ENCODE measurements around the gene NRM. TPM values are rescaled to one million over a fixed set of nuclear protein-coding genes. Genes with fewer than 3 reads are reported as not detected.
A peak's percentile ranks its signal among the peaks of the same experiment; 100 is the strongest.

NRM gene
- total and polyA plus RNA-seq, 5 experiments from 2014 or later, result 2.4 to 5.4 (median 3.7) TPM

DNA sequence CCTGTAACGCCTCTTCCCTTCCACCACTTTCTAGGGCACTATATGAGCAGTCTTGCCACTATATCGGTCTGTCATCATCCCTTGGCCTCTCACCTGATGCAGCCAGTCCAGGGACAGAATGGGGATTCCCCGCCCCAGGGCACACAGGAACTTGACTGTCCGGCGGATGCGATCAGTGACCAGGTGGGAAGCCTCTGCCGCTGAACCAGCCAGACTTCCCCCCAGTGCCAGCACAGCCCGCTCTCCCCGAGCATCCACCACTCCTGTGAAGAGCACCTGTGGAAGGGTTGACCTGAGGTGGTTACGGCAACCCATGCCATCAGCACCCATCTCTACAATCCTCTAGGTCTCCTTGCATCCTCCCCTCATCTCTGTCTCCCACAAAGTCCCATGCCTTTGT lies 12.2 kb upstream of the NRM start:
- Mint-ChIP-seq H3K9me3 (no peaks in the 10 kb centered on the region), H3K36me3 (peaks cover 4 to 76% (median 19%) of the 10 kb centered on the region in 3 donors), H3K4me3 (no peak overlapping the region), H3K4me1 (peaks cover 0 to 18% (median 9%) of the 10 kb centered on the region in 4 donors), H3K27ac (no peak overlapping the region), H3K27me3 (no peaks in the 10 kb centered on the region)
- no peak for ATAC-seq
- POLR2A ChIA-PET, result interaction anchor here (0.9 to 2.8 kb wide), 2 partner anchors 10 to 14 kb away, joined by 6 to 15 read pairs; no protein-coding TSS in a partner anchor
- peak in 1 of 10 donors; percentile 19 for DNase-seq

DNA sequence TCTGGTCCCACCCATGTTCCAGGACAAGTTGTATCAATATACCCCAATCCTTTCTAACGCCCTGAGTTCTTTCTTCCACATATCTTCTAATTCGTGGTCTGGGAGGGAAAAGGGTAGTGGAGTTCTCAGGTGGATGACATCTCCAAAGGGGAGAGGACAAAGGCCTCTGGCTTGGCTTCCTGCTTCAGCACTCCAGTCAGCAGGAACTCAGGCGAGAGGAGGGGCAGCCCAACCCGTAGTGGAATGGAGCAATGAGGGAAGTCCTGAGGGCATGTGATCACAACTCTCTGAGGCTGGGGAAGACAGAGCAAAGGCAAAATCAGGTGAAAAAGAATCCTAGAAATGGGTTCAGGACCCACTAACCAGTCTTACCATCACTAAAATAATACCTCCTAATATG lies 9.6 kb upstream of the NRM start:
- H3K27me3 Mint-ChIP-seq, result no peaks in the 10 kb centered on the region
- no peak overlapping the region for H3K27ac Mint-ChIP-seq
- H3K9me3 Mint-ChIP-seq, result no peaks in the 10 kb centered on the region
- peaks cover 0 to 53% (median 14%) of the 10 kb centered on the region in 3 donors for H3K36me3 Mint-ChIP-seq
- DNase-seq (peak in 1 of 10 donors; percentile 32), ATAC-seq (no peak)
- no peak overlapping the region for H3K4me3 Mint-ChIP-seq
- peaks cover 0 to 18% (median 5%) of the 10 kb centered on the region in 4 donors for H3K4me1 Mint-ChIP-seq
- POLR2A ChIA-PET, result no interaction called here

DNA sequence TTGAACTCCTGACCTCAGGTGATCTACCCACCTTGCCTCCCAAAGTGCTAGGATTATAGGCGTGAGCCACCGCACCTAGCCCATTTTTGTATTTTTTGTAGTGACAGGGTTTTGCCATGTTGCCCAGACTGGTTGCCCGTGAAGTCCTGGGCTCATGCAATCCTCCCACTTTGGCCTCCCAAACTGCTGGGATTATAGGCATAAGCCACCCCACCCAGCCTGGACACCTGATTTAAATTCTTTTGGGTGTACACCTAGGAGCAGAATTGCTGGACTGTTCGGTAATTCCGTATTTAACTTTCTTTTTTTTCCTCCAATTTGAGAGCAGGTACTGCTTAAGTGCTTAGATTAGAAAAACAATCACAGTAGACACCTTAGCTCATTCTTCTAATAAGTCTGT lies 5.6 kb upstream of the NRM start:
- Mint-ChIP-seq H3K4me3 (no peak overlapping the region), H3K9me3 (no peaks in the 10 kb centered on the region), H3K27me3 (no peaks in the 10 kb centered on the region), H3K36me3 (peaks cover 0 to 21% (median 0%) of the 10 kb centered on the region in 3 donors), H3K4me1 (peaks cover 0 to 6% (median 3%) of the 10 kb centered on the region in 4 donors), H3K27ac (no peak overlapping the region)
- ATAC-seq, result no peak
- POLR2A ChIA-PET, result interaction anchor here (0.6 to 1.0 kb wide), 5 partner anchors 9 to 16 kb away, joined by 3 to 4 read pairs (median 3); no protein-coding TSS in a partner anchor
- peak in 1 of 10 donors; percentile 7 for DNase-seq

DNA sequence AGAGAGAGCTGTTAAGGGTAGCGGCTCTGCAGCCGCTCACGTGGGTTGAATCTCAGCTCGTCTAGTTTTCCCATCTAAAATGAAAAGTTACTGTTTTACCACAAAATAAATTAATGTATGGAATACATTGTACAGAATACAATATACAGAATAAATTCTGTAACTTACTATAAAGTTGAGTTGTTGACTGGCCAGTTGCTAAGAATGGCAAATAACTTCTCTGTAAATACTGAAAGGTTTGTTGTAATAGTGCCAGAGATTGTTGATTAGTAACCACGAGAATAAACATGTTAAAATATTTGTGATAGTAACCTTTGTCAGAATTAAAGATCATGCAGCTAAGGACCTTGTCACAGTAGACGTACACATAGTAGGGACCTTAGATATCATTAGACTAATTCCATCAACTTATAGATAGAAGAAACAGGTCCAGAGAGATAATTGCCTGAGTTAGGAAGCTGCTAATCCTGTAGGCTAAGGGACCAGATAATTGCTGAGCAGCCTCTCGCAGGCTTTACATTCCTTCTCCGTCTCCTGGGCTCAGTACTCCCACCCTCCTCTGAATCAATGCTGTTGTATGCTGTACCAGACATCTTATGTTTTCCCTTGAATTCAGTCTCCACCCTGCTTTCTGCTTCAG lies 544 bp upstream of the NRM start:
- H3K4me1 Mint-ChIP-seq, result peaks cover 26 to 48% (median 40%) of the 10 kb centered on the region in 4 donors
- H3K4me3 Mint-ChIP-seq, result peak overlapping the region; percentile 85 to 94 (median 88)
- no peaks in the 10 kb centered on the region for H3K36me3 Mint-ChIP-seq
- peak overlapping the region; percentile 31 to 99 (median 82) for H3K27ac Mint-ChIP-seq
- H3K9me3 Mint-ChIP-seq, result no peaks in the 10 kb centered on the region
- ATAC-seq, result no peak
- POLR2A ChIA-PET, result interaction anchor here (1.0 to 6.9 kb wide), 6 partner anchors 9 to 201 kb away, joined by 3 to 81 read pairs (median 10); partner anchors contain the start of genes MDC1 and TUBB
- no peak for DNase-seq
- H3K27me3 Mint-ChIP-seq, result no peaks in the 10 kb centered on the region

- Mint-ChIP-seq H3K36me3 (peaks cover 0 to 6% (median 0%) of the 10 kb centered on the region in 3 donors), H3K4me1 (peaks cover 35 to 48% (median 44%) of the 10 kb centered on the region in 4 donors), H3K9me3 (no peaks in the 10 kb centered on the region), H3K27ac (peak overlapping the region; percentile 17 to 99 (median 84)), H3K4me3 (peak overlapping the region; percentile 63 to 94 (median 88)), H3K27me3 (no peaks in the 10 kb centered on the region)
- POLR2A ChIA-PET, result interaction anchor here (0.7 to 6.9 kb wide), 6 partner anchors 8 to 75 kb away, joined by 3 to 81 read pairs (median 14); partner anchors contain the start of genes MDC1 and TUBB
- DNase-seq (no peak), ATAC-seq (no peak)
These were observed 799 bp downstream of the NRM start for GRCh38 chr6:30689985-30690384.

DNA sequence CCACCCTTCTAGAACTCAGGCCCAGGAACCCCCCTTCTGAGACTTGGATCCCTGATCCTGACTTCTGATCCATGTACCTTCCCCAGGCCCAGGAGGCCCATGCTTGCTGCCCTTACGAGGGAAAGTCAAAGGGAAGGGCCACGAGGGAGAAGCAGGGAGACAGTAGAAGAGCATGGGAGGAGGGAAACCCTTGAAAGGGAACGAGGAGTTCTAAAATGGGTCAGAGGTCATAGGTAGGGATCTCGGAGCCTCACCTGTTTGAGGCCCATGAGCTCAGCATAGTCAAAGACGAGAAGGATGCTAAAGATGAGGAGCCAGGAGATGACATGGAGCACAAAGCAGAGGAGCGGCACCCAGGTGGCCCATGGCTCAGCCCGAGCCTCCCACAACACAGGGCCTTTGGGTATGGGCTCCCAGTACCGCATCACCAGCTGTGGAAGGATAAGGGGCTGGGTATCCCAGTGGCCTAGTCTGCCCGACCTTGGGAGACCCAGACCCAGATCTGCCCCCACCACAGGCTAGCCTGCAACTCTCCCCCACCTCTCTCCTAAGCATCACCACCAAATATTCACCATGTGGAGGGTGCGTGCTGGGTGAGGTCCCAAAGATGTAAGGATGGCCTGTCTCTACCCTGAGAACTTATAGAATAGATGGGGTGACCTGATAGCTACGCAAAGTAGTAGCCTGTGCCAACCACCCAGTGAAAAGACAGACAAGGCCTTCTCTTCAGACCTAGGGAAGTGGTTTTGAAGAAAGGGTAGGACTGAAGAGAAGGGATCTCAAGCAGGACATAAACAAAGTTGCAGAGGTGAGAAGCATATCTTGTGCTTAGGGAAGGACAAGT lies 1.5 kb downstream of the NRM start:
- peak overlapping the region in 9 of 10 donors; percentile 60 to 99 (median 85) for H3K27ac Mint-ChIP-seq
- ATAC-seq (no peak), DNase-seq (no peak)
- peaks cover 37 to 48% (median 46%) of the 10 kb centered on the region in 4 donors for H3K4me1 Mint-ChIP-seq
- peak overlapping the region; percentile 76 to 100 (median 96) for H3K4me3 Mint-ChIP-seq
- H3K36me3 Mint-ChIP-seq, result peaks cover 0 to 8% (median 0%) of the 10 kb centered on the region in 3 donors
- no peaks in the 10 kb centered on the region for H3K9me3 Mint-ChIP-seq
- POLR2A ChIA-PET, result interaction anchor here (1.0 to 6.9 kb wide), 5 partner anchors 7 to 74 kb away, joined by 3 to 81 read pairs (median 15); partner anchors contain the start of genes MDC1 and TUBB
- no peaks in the 10 kb centered on the region for H3K27me3 Mint-ChIP-seq

GRCh38 chr6:30688569-30688968 lies 2.2 kb downstream of the NRM start:
- peak in 1 of 10 donors; percentile 12 for DNase-seq
- POLR2A ChIA-PET, result interaction anchor here (2.5 to 6.9 kb wide), 2 partner anchors 16 to 31 kb away, joined by 15 to 81 read pairs; partner anchors contain the start of genes MDC1 and TUBB
- Mint-ChIP-seq H3K27ac (peak overlapping the region in 9 of 10 donors; percentile 60 to 99 (median 85)), H3K36me3 (peaks cover 0 to 8% (median 0%) of the 10 kb centered on the region in 3 donors), H3K4me1 (peaks cover 37 to 48% (median 46%) of the 10 kb centered on the region in 4 donors), H3K27me3 (no peaks in the 10 kb centered on the region), H3K9me3 (no peaks in the 10 kb centered on the region), H3K4me3 (peak overlapping the region; percentile 94 to 100 (median 99))
- ATAC-seq, result no peak

DNA sequence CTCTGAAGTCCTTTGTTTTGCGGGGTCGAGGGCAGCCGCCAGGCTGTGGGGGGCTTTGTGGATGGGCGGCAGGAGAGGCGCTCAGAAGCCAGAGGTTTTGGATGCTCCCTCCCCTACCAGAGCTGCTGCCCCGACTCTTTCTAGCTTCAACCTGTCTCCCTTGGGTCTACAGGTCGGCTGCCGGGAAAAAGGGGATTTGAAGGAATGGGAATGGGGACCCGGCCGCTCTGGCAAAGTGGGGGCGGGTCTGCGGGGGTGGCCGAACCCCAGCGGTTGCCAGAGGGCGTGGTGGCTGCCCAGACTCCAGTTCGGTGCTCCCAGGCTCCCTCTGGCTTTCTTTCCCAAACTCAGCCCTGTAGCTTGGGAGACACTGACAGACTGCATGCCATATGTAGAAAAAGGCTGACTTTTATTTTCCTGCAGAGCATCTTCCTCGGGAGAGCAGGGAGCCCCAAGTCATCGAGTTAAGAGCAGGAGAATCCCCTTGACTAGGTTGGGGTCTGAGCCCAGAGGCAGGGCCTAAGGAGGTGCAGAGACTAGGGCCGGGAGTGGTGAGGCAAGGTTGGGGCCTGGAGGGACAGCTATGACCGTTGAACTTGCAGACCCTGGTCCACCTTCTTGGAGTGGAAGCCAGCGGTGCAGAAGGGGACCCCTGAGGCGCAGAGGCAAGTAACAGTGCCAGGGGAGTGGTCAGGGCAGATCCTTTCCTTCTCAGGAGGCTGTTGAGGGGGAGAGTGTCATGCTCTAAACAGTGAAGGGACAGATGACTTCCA lies 2.9 kb downstream of the NRM start:
- H3K4me3 Mint-ChIP-seq, result peak overlapping the region; percentile 94 to 100 (median 99)
- peak overlapping the region; percentile 81 to 99 (median 96) for H3K27ac Mint-ChIP-seq
- no peaks in the 10 kb centered on the region for H3K27me3 Mint-ChIP-seq
- peaks cover 0 to 8% (median 3%) of the 10 kb centered on the region in 3 donors for H3K36me3 Mint-ChIP-seq
- POLR2A ChIA-PET, result interaction anchor here (1.0 to 6.9 kb wide), 6 partner anchors 13 to 42 kb away, joined by 3 to 81 read pairs (median 4); partner anchors contain the start of genes MDC1 and TUBB
- no peaks in the 10 kb centered on the region for H3K9me3 Mint-ChIP-seq
- no peak for ATAC-seq
- no peak for DNase-seq
- H3K4me1 Mint-ChIP-seq, result peaks cover 37 to 52% (median 46%) of the 10 kb centered on the region in 4 donors

DNA sequence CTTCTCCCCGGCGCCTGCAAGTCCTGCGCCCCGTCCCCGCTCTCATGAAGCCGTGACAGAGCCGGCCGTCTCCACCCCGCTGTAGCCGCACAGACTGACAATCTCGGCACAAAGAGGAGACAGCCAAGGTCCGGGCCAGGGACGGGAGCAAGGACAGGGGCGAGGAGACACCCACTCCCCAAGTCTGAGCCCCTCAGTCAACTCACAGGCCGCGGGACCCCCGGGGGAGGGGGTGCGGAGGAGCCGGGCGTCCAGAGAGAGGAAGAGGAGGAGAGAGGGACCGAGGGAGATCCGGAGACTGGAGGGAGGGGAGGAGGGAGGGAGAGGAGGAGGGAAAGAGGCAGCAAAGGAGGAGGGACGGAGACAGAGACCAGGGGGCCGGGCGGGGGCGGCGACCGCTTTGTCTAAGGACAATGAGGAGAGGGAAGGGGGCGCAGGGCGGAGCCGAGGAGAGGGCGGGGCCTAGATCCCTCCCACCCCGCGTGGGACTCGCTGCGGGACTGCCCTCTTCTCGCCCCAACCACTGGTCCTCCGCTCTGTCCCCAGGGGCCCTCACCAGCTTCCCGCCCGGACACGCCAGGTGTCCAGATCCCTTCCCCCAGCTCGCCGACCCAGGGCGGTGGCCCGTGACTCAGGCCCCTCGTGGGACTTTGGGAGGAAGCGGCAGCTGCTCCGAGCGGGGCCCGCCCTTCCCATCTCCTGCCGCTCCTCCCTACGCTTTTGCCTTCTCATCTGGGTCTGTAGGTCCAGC lies 3.7 kb downstream of the NRM start:
- Mint-ChIP-seq H3K27me3 (no peaks in the 10 kb centered on the region), H3K9me3 (no peaks in the 10 kb centered on the region), H3K4me3 (peak overlapping the region; percentile 94 to 100 (median 99)), H3K27ac (peak overlapping the region; percentile 81 to 99 (median 97)), H3K4me1 (peaks cover 43 to 60% (median 45%) of the 10 kb centered on the region in 4 donors), H3K36me3 (peaks cover under 1 to 8% (median 6%) of the 10 kb centered on the region in 3 donors)
- POLR2A ChIA-PET, result interaction anchor here (1.0 to 6.9 kb wide), 5 partner anchors 14 to 43 kb away, joined by 3 to 81 read pairs (median 4); partner anchors contain the start of genes MDC1 and TUBB
- DNase-seq, result peak; percentile 27 to 82 (median 57)
- peak; percentile 22 to 34 for ATAC-seq

DNA sequence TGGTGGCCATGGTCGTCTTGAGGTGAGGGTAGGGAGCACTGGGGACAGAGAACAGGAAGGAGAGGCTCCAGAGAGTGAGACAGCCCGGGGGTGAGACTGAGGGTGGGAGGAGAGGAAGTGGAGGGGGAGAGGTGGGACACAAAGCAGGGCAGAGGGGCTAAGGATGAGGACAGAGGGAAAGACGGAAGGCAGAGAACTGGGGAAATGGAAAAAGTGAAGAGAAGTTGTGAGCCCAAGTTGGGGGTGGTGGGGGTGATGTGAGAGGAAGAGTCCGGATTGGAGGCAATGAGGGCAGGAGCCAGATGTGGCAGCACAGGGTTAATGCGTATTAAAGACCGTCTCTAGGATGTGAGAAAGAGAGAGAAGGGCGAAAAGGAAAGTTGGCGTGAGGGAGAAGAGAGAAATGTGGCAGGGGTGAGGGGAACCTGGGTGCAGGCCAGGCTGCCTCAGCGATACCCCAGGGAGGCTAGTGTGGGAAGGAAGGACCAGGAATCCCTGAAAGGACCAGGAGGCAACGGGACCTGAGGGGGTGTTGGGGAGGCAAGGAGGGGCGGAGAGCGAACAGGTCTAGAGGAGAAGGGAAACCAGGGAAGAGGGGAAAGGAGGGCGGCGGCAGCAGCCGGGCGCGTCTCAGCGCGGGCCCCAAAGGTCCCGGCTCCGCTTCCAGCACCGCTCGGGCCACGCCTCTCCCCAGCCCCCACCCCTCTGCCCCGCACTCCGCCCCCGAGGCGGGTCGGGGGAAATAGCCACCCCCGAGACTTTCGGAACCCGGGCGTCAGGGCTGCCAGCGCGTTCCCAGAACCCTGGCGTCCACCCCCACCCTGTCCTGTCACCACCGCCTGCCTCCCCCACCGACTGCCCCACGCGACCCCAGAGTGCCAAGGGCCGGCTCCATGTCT lies 4.5 kb downstream of the NRM start, which contains the start of gene PPP1R18:
TSS of gene PPP1R18 (minus strand) at position 637 of the 899 bp plus-strand sequence. CDS start at position 10, 627 bp downstream.
- H3K4me3 Mint-ChIP-seq, result peak within 1 kb of the TSS; percentile 94 to 100 (median 99)
- peaks cover 45 to 68% (median 47%) of the 10 kb centered on the region in 4 donors for H3K4me1 Mint-ChIP-seq
- peak within 1 kb of the TSS; percentile 81 to 99 (median 98) for H3K27ac Mint-ChIP-seq
- DNase-seq (peak; percentile 52 to 86 (median 74)), ATAC-seq (peak; percentile 48 to 56)
- POLR2A ChIA-PET, result interaction anchor here (1.1 to 15.2 kb wide), 3 partner anchors 10 to 71 kb away, joined by 4 to 594 read pairs (median 37); partner anchors contain the start of genes MDC1 and TUBB
- H3K9me3 Mint-ChIP-seq, result no peaks in the 10 kb centered on the region
- H3K36me3 Mint-ChIP-seq, result peaks cover 7 to 8% (median 7%) of the 10 kb centered on the region in 3 donors
- H3K27me3 Mint-ChIP-seq, result no peaks in the 10 kb centered on the region

Data from naive thymus-derived CD8-positive, alpha-beta T cell (primary cell).